Activated T-cell treated with anti-CD3 and anti-CD28 coated beads, Interleukin-2, amount 50 U/mL, for 48 hours (primary cell): ENCODE measurements around the gene SPEF2.

Source experiments
- DNase-seq, 2 experiments: peaks; one replicate each; pipeline ENCODE4 v3.0.0-alpha.2; 2020

Gene SPEF2

GRCh38 chr5:35735718-35736117 is 118.1 kb downstream of the SPEF2 start:
- no peak for DNase-seq

- no peak for DNase-seq
These were observed 118.6 kb downstream of the SPEF2 start for GRCh38 chr5:35736280-35736679.

GRCh38 chr5:35741126-35741716 is 123.6 kb downstream of the SPEF2 start:
- no peak for DNase-seq

GRCh38 chr5:35741971-35742370 is 124.3 kb downstream of the SPEF2 start:
- no peak for DNase-seq

- no peak for DNase-seq
These were observed 126.0 kb downstream of the SPEF2 start for GRCh38 chr5:35743644-35744043.

- no peak for DNase-seq
These were observed 127.5 kb downstream of the SPEF2 start for GRCh38 chr5:35745193-35745592.

- DNase-seq, result no peak
These were observed 128.0 kb downstream of the SPEF2 start for GRCh38 chr5:35745660-35746059.

- no peak for DNase-seq
These were observed 134.3 kb downstream of the SPEF2 start for GRCh38 chr5:35752012-35752411.

GRCh38 chr5:35753500-35753899 is 135.8 kb downstream of the SPEF2 start:
- no peak for DNase-seq

- no peak for DNase-seq
These were observed 136.8 kb downstream of the SPEF2 start for GRCh38 chr5:35754481-35754880.

- no peak for DNase-seq
These were observed 138.3 kb downstream of the SPEF2 start for GRCh38 chr5:35755966-35756365.

- no peak for DNase-seq
These were observed 140.6 kb downstream of the SPEF2 start for GRCh38 chr5:35758151-35758724.

GRCh38 chr5:35761541-35761940 is 143.9 kb downstream of the SPEF2 start:
- no peak for DNase-seq

GRCh38 chr5:35762368-35762767 is 144.7 kb downstream of the SPEF2 start:
- no peak for DNase-seq

GRCh38 chr5:35765921-35766320 is 148.3 kb downstream of the SPEF2 start:
- no peak for DNase-seq

- no peak for DNase-seq
These were observed 153.6 kb downstream of the SPEF2 start for GRCh38 chr5:35771300-35771699.

GRCh38 chr5:35771839-35772238 is 154.2 kb downstream of the SPEF2 start:
- DNase-seq, result no peak

GRCh38 chr5:35773967-35774366 is 156.3 kb downstream of the SPEF2 start:
- no peak for DNase-seq

- no peak for DNase-seq
These were observed 159.1 kb downstream of the SPEF2 start for GRCh38 chr5:35776757-35777156.

- peak; percentile 79 for DNase-seq
These were observed 159.9 kb downstream of the SPEF2 start for GRCh38 chr5:35777358-35778087.

- no peak for DNase-seq
These were observed 160.7 kb downstream of the SPEF2 start for GRCh38 chr5:35778259-35778769.

- DNase-seq, result peak; percentile 64 to 73
These were observed 162.6 kb downstream of the SPEF2 start for GRCh38 chr5:35780236-35780635.

- DNase-seq, result no peak
These were observed 163.6 kb downstream of the SPEF2 start for GRCh38 chr5:35781181-35781790.

- no peak for DNase-seq
These were observed 165.9 kb downstream of the SPEF2 start for GRCh38 chr5:35783551-35783950.
